ENCODE results near the gene BANF2.
"Not testable (repeated sequence)": the region's sequence is repeated elsewhere in the genome, so short reads cannot be mapped to it uniquely, and the experiment has no call there.

The BANF2 gene

DNA sequence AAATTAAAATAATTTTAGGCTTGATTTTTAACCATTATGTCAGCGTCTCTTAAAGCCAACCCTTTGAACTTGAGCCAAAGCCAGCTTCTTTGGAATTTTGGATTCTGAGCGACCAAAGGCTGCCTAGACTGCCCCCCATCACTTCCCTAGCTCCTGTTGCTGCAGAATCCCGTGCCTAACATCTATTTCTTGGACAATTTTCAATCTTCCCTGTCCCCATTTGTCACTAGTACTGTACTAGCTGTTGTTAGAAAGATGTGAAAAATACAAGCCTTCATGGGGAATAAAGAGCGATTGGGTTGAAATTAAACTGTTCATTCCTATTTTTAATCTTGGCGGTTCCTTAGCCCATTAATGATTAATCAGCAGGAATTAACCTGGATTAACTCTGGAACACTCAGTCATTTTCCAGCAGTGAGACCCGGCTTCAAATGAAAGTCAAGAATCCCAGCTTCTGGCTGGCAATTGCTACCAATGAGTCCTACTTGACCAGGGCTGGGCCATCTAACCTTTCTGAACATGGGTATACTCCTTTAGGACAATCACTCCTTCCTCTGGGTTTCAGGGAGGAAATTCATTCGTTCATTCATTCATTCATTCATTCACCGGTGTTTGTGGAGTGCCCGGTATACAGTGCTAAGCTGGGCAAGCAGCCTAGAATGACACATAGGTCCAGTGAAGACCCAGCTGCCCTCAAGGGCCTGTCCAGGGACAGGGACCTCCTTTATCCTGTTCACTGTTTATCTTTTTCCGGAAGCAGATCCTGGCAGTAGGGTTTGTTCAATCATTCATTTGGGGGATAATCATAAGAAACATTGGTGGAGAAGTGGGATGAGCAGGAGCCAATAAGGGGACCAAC lies 16.3 kb upstream of the BANF2 start:
- DNase-seq (ENCODE audit: low read depth): no peak

DNA sequence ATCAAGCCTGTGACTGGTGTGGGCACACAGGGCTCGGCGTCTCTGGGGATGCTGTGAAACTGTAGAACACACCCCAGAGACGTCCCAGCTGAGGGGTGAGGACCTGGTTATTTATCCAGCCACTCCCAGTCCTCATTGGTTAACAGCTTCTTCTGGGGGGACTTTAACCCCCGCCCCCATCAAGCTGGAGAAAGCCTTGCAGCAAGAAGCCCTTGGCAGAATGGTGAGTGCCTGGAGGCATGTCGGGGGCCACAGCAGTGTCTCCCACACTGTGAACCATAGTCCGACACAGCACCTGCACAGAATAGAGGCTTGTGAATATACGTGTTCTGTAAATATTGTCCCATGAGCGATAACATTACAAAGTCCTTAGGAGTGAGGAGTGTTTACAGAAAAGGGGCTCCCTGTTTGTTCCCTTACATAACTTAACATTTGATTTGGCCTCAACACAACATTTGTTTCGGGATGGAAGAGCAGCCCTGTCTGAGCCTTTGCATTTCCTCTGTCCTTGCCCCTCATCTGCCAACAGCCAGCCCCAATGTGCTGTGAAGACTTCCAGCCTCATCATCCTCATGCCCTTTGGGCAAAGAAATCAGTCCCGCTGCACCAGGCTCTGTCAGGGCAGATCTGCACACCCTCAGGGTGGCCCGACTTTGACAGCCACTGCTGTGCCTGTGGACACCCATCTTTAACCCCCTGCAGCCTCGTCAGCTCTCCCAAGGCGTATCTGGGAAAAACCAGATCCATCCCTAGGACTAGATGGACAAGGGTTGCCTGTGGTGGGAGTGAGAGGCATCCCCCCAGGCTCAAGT lies 15.5 kb upstream of the BANF2 start:
- DNase-seq (ENCODE audit: low read depth): no peak

GRCh38 chr20:17685168-17685567 lies 14.6 kb upstream of the BANF2 start:
- DNase-seq (ENCODE audit: low read depth): no peak

- DNase-seq (ENCODE audit: low read depth): no peak
These were observed 12.0 kb upstream of the BANF2 start for GRCh38 chr20:17687800-17688199.

DNA sequence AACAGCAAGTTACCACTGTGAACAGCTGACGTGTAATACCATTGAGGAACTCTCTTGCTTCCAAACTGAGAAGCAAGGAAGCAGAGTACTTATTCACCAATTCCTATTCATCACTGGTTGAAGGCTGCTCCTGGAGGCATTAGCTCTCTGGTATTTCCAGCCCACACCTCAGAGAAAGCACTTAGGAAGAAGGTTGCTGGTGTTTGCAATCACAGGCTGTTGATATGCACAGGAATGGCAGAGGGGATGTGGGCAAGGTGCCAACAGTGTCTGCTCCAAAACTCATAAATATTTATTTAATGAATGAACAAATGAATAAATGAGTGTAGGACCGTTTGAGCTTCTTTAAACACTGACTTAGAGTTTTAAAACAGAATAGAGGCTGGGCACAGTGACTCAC lies 10.8 kb upstream of the BANF2 start:
- DNase-seq (ENCODE audit: low read depth): no peak

GRCh38 chr20:17690144-17690543 lies 9.6 kb upstream of the BANF2 start:
- no peak for DNase-seq (ENCODE audit: low read depth)

- no peak for DNase-seq (ENCODE audit: low read depth)
These were observed 8.0 kb upstream of the BANF2 start for GRCh38 chr20:17691758-17692157.

DNA sequence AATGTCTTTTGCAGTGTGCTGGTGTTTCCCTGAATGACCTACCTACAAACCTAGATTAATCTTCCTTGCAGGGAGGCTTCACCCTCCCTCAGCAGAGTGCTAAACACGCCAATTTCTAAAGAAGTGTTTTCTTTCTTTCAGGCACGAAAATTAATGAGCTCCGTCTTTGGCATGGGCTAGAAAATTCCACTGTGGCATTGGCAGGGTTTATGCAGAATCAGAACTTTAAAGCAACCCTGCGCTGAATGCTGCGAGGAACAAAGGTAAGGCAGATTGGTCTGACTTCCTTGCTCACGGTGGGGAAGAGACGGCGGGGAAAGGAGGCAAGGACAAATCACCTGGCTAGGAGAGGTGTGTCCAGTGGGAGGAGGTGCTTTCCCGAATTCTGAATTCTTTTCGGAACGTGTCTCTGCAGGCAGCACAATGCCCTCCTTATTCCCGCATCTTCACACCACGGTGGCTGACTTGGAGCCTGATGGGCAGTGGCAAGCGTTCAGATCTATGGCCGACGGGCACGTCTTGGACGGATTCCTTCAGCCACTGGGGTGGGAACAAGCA lies 6.2 kb upstream of the BANF2 start:
- no peak for DNase-seq (ENCODE audit: low read depth)

GRCh38 chr20:17694767-17695166 lies 5.0 kb upstream of the BANF2 start:
- no peak for DNase-seq (ENCODE audit: low read depth)

- no peak for DNase-seq (ENCODE audit: low read depth)
These were observed 3.5 kb upstream of the BANF2 start for GRCh38 chr20:17696287-17696686.

GRCh38 chr20:17697171-17697570 lies 2.6 kb upstream of the BANF2 start:
- DNase-seq (ENCODE audit: low read depth): no peak

- DNase-seq (ENCODE audit: low read depth): no peak
These were observed 1.4 kb upstream of the BANF2 start for GRCh38 chr20:17698384-17698783.

- DNase-seq (ENCODE audit: low read depth): no peak
These were observed 871 bp downstream of the BANF2 start for GRCh38 chr20:17700637-17701036.

GRCh38 chr20:17701826-17702225 lies 2.1 kb downstream of the BANF2 start:
- no peak for DNase-seq (ENCODE audit: low read depth)

GRCh38 chr20:17704589-17705317 lies 5.0 kb downstream of the BANF2 start:
- no peak for DNase-seq (ENCODE audit: low read depth)

DNA sequence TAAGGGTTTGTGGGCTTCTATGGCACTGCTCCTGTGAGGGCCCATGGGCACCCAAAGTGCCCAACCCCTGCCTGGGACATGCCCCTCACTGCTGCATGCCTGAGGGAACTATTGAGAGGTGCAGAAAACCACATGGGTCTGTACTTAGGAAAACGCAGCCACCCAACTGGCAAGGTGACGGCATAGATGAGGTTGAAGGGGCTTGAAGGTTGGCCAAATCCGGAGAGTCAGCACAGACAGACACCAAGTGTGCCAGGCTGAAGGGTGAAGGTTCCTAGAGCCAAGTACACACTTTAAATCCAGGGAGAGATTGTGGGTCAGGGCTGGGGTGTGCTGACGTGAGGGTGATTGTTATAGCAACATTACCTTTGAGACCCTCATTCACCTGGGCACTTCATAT lies 6.2 kb downstream of the BANF2 start:
- no peak for DNase-seq (ENCODE audit: low read depth)

GRCh38 chr20:17706632-17707031 lies 6.9 kb downstream of the BANF2 start:
- DNase-seq (ENCODE audit: low read depth): no peak

- not testable (repeated sequence) for DNase-seq (ENCODE audit: low read depth)
These were observed 8.2 kb downstream of the BANF2 start for GRCh38 chr20:17707951-17708350.

GRCh38 chr20:17708675-17709360 lies 9.1 kb downstream of the BANF2 start:
- no peak for DNase-seq (ENCODE audit: low read depth)

GRCh38 chr20:17709361-17710293 lies 9.9 kb downstream of the BANF2 start:
- no peak for DNase-seq (ENCODE audit: low read depth)
